HepG2 (cell line): ENCODE results near the gene BRAF. TPM values are rescaled to one million over a fixed set of nuclear protein-coding genes. Genes with fewer than 3 reads are reported as not detected.

Experiments
- ASH2L ChIP-seq: fragments of 300-600, 200-600 bp; sonication (generic); IDR thresholded peaks from 2 replicates; pipeline ENCODE4 v1.7.0; 2017; ENCODE audit warnings: low read depth, mild to moderate bottlenecking, moderate library complexity, mixed read lengths, low read length; ENCODE audit not compliant: insufficient read length
- EHMT2 ChIP-seq: fragments of 200-600 bp; sonication (generic); IDR thresholded peaks from 2 replicates; pipeline ENCODE4 v1.7.0; 2017; ENCODE audit warnings: antibody characterized with exemption, low read depth, low read length, borderline replicate concordance
- RBAK ChIP-seq: sonication (generic); formaldehyde crosslinking; IDR thresholded peaks from 2 replicates; pipeline ENCODE4 v1.5.1; 2020; ENCODE audit warnings: mild to moderate bottlenecking, missing genetic modification reagents
- SAFB2 ChIP-seq: sonication (generic); formaldehyde crosslinking; IDR thresholded peaks from 2 replicates; pipeline ENCODE4 v1.5.1; 2020; ENCODE audit warnings: missing genetic modification reagents, low read depth, mild to moderate bottlenecking, borderline replicate concordance
- SCMH1 ChIP-seq: sonication (generic); formaldehyde crosslinking; IDR thresholded peaks from 2 replicates; pipeline ENCODE4 v1.9.0; 2021; ENCODE audit warnings: missing genetic modification reagents, mild to moderate bottlenecking, borderline replicate concordance
- SIX4 ChIP-seq: sonication (generic); formaldehyde crosslinking; IDR thresholded peaks from 2 replicates; pipeline ENCODE4 v1.4.0; 2020; ENCODE audit warnings: missing genetic modification reagents
- THAP11 ChIP-seq: IDR thresholded peaks from 2 replicates; pipeline ENCODE4 v1.6.1; 2016; ENCODE audit warnings: missing biosample characterization, missing genetic modification reagents
- ZFP36L1 ChIP-seq: sonication (generic); formaldehyde crosslinking; IDR thresholded peaks from 2 replicates; pipeline ENCODE4 v1.8.0; 2022; ENCODE audit warnings: mild to moderate bottlenecking, missing genetic modification reagents, moderate library complexity
- ZNF253 ChIP-seq: sonication (generic); formaldehyde crosslinking; IDR thresholded peaks from 2 replicates; pipeline ENCODE4 v1.8.0; 2022; ENCODE audit warnings: mild to moderate bottlenecking, missing genetic modification reagents, borderline replicate concordance
- ZNF407 ChIP-seq: sonication (generic); formaldehyde crosslinking; IDR thresholded peaks from one replicate; pipeline ENCODE4 v1.5.1; 2020; ENCODE audit warnings: mild to moderate bottlenecking, missing genetic modification reagents; ENCODE audit errors: not compliant biosample characterization
- ZNF577 ChIP-seq: sonication (generic); formaldehyde crosslinking; IDR thresholded peaks from 2 replicates; pipeline ENCODE4 v1.4.0; 2020; ENCODE audit warnings: mild to moderate bottlenecking, low read depth, missing genetic modification reagents, borderline replicate concordance
- ZNF605 ChIP-seq: sonication (generic); formaldehyde crosslinking; IDR thresholded peaks from 2 replicates; pipeline ENCODE4 v1.8.0; 2022; ENCODE audit warnings: mild to moderate bottlenecking, missing genetic modification reagents
- ZNF614 ChIP-seq: IDR thresholded peaks from 2 replicates; pipeline ENCODE4 v1.6.1; 2018; ENCODE audit warnings: missing biosample characterization, missing genetic modification reagents, inconsistent platforms, borderline replicate concordance
- polyA plus RNA-seq, 8 experiments: library from polyadenylated mRNA; depleted of rRNA in 3 of 8; stranded (reverse) in 7 of 8; unstranded in 1 of 8; fragments of >200 nt; fragmentation: Illumina TruSeq in 4 of 8; extraction: Trizol in 4 of 8; gene quantifications; 2 replicates each; pipeline versions ENCODE4 v1.2.1 to v1.2.3, GENCODE V29; 2011 to 2016; ENCODE audit warnings: low read depth in 4 of 8, missing spikeins in 1 of 8, mixed read lengths in 1 of 8; ENCODE audit not compliant: insufficient read depth in 1 of 8
- total RNA-seq, 5 experiments: library from RNA; depleted of rRNA; stranded (reverse); fragments of >200 nt; fragmentation: Illumina TruSeq; extraction: Trizol; gene quantifications; 2 replicates each; pipeline ENCODE4 v1.2.3, GENCODE V29; 2016; ENCODE audit warnings: low read depth in 1 of 5
- TF ChIP-seq, protein P1 (sequence below): sonication (generic); formaldehyde crosslinking; IDR thresholded peaks from 2 replicates; pipeline ENCODE4 v1.4.0; 2020; ENCODE audit warnings: missing genetic modification reagents
- TF ChIP-seq, protein P2 (sequence below): sonication (generic); formaldehyde crosslinking; IDR thresholded peaks from 2 replicates; pipeline ENCODE4 v1.5.0; 2020; ENCODE audit warnings: mild to moderate bottlenecking, missing genetic modification reagents

The BRAF gene
- total and polyA plus RNA-seq, 2 of the 13 experiments (the other 11 are each of a cell fraction or from before 2014, with no cell fraction given): 12.5 to 13.4 TPM

- TF ChIP-seq, protein P1, sequence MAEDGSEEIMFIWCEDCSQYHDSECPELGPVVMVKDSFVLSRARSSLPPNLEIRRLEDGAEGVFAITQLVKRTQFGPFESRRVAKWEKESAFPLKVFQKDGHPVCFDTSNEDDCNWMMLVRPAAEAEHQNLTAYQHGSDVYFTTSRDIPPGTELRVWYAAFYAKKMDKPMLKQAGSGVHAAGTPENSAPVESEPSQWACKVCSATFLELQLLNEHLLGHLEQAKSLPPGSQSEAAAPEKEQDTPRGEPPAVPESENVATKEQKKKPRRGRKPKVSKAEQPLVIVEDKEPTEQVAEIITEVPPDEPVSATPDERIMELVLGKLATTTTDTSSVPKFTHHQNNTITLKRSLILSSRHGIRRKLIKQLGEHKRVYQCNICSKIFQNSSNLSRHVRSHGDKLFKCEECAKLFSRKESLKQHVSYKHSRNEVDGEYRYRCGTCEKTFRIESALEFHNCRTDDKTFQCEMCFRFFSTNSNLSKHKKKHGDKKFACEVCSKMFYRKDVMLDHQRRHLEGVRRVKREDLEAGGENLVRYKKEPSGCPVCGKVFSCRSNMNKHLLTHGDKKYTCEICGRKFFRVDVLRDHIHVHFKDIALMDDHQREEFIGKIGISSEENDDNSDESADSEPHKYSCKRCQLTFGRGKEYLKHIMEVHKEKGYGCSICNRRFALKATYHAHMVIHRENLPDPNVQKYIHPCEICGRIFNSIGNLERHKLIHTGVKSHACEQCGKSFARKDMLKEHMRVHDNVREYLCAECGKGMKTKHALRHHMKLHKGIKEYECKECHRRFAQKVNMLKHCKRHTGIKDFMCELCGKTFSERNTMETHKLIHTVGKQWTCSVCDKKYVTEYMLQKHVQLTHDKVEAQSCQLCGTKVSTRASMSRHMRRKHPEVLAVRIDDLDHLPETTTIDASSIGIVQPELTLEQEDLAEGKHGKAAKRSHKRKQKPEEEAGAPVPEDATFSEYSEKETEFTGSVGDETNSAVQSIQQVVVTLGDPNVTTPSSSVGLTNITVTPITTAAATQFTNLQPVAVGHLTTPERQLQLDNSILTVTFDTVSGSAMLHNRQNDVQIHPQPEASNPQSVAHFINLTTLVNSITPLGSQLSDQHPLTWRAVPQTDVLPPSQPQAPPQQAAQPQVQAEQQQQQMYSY (CRISPR knock-in tag): no peak
- TF ChIP-seq SAFB2 (no peak), ASH2L (no peak), SIX4 (no peak), ZNF614 (no peak), ZNF605 (no peak), ZNF577 (CRISPR knock-in tag) (no peak), SCMH1 (CRISPR knock-in tag) (no peak), ZNF253 (no peak), RBAK (CRISPR knock-in tag) (no peak), EHMT2 (no peak), ZFP36L1 (no peak), THAP11 (no peak), ZNF407 (CRISPR knock-in tag) (no peak)
- TF ChIP-seq, protein P2, sequence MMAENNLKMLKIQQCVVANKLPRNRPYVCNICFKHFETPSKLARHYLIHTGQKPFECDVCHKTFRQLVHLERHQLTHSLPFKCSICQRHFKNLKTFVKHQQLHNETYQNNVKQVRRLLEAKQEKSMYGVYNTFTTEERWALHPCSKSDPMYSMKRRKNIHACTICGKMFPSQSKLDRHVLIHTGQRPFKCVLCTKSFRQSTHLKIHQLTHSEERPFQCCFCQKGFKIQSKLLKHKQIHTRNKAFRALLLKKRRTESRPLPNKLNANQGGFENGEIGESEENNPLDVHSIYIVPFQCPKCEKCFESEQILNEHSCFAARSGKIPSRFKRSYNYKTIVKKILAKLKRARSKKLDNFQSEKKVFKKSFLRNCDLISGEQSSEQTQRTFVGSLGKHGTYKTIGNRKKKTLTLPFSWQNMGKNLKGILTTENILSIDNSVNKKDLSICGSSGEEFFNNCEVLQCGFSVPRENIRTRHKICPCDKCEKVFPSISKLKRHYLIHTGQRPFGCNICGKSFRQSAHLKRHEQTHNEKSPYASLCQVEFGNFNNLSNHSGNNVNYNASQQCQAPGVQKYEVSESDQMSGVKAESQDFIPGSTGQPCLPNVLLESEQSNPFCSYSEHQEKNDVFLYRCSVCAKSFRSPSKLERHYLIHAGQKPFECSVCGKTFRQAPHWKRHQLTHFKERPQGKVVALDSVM (CRISPR knock-in tag): peak; percentile 54; the same call in 1 of the 2 replicates
Measured at GRCh38 chr7:140673063-140673773, 251.5 kb downstream of the BRAF start (continued).
